Measurements from ENCODE around the gene PXN.
A peak's percentile ranks its signal among the peaks of the same experiment; 100 is the strongest.

The PXN gene

GRCh38 chr12:120234643-120235368 is 30.7 kb downstream of the PXN start (continued):
- TF ChIP-seq ZNF394 (tag by site-specific recombination; IDR thresholded peaks at IDR 0.05; ENCODE audit: borderline replicate concordance) = no peak; the same call in 1 of the 2 replicates
- TF ChIP-seq ZBTB44 (tag by site-specific recombination; IDR thresholded peaks at IDR 0.05) = no peak
- no peak for TF ChIP-seq KLF7 (tag by site-specific recombination; IDR thresholded peaks at IDR 0.05; ENCODE audit: borderline replicate concordance)
- TF ChIP-seq SETDB1 (IDR thresholded peaks at IDR 0.05; ENCODE audit: insufficient read length, low read length) = no peak
- TF ChIP-seq ZNF133 (tag by site-specific recombination; IDR thresholded peaks at IDR 0.05) = no peak
- no peak for TF ChIP-seq ZNF529 (tag by site-specific recombination; IDR thresholded peaks at IDR 0.05; ENCODE audit: insufficient replicate concordance)
- TF ChIP-seq ZNF473 (tag by site-specific recombination; IDR thresholded peaks at IDR 0.05) = no peak
- TF ChIP-seq ZNF48 (tag by site-specific recombination; IDR thresholded peaks at IDR 0.05) = no peak
- TF ChIP-seq ZNF423 (tag by site-specific recombination; IDR thresholded peaks at IDR 0.05) = no peak
- TF ChIP-seq MYNN (tag by site-specific recombination; IDR thresholded peaks at IDR 0.05; ENCODE audit: borderline replicate concordance) = no peak
- no peak for TF ChIP-seq ZNF18 (tag by site-specific recombination; IDR thresholded peaks at IDR 0.05)
- TF ChIP-seq SCRT2 (tag by site-specific recombination; IDR thresholded peaks at IDR 0.05) = no peak
- no peak for TF ChIP-seq ZNF146 (tag by site-specific recombination; IDR thresholded peaks at IDR 0.05)
- TF ChIP-seq ZBTB48 (tag by site-specific recombination; IDR thresholded peaks at IDR 0.05) = peak; percentile 97
- no peak for TF ChIP-seq ZNF223 (tag by site-specific recombination; IDR thresholded peaks at IDR 0.05)
- TF ChIP-seq ZBTB17 (tag by site-specific recombination; IDR thresholded peaks at IDR 0.05) = peak; percentile 88
- TF ChIP-seq ZNF404 (tag by site-specific recombination; IDR thresholded peaks at IDR 0.05) = no peak
- no peak for TF ChIP-seq ZNF626 (tag by site-specific recombination; IDR thresholded peaks at IDR 0.05)
- no peak for TF ChIP-seq ZNF214 (tag by site-specific recombination; IDR thresholded peaks at IDR 0.05; ENCODE audit: borderline replicate concordance)
- TF ChIP-seq ZSCAN5A (tag by site-specific recombination; IDR thresholded peaks at IDR 0.05) = no peak
- no peak for TF ChIP-seq ZNF398 (tag by site-specific recombination; IDR thresholded peaks at IDR 0.05)
- no peak for TF ChIP-seq ZNF843 (tag by site-specific recombination; IDR thresholded peaks at IDR 0.05)
- TF ChIP-seq ZNF677 (tag by site-specific recombination; IDR thresholded peaks at IDR 0.05) = no peak
- no peak for TF ChIP-seq TCF7L2 (IDR thresholded peaks at IDR 0.05; ENCODE audit: borderline replicate concordance, low read depth, low read length)
- TF ChIP-seq ZNF169 (tag by site-specific recombination; IDR thresholded peaks at IDR 0.05) = no peak
- peak; percentile 48 for TF ChIP-seq CTCF (tag by site-specific recombination; IDR thresholded peaks at IDR 0.05)
- TF ChIP-seq BCL6B (tag by site-specific recombination; IDR thresholded peaks at IDR 0.05) = no peak

Data from HEK293 (cell line).